Heart left ventricle (tissue), 13 donors: ENCODE results near the gene ANKRD13C.

Experiments
- CTCF ChIP-seq, 12 donors: fragments of 200-600 bp; sonication (generic) in 4 of 12; IDR thresholded peaks; one replicate each; pipeline versions ENCODE4 v1.5.0 to v1.8.0; 2018 to 2022; ENCODE audit warnings: antibody characterized with exemption in 12 of 12, mild to moderate bottlenecking in 5 of 12
- POLR2A ChIP-seq, 2 donors: fragments of 450-650 bp; IDR thresholded peaks; one replicate each; pipeline ENCODE4 v1.6.1; 2017; ENCODE audit warnings: antibody characterized with exemption in 2 of 2, mild to moderate bottlenecking in 2 of 2, moderate library complexity in 2 of 2
- donor health status: ischemic (EF 13 %, LVEDD 7.1; RV severe dilation, severe dysfunction).
- donor health status: DM: no; HTN: yes; CAD: no.
- donor health status: DM: no; HTN: no; CAD: no.
- donor health status: ischemic (EF 25% LVEDD 6.9; RV normal size, moderate dysfunction).
- donor health status: ischemic (EF 25% LVEDD 5.7; RV mildly dilated, moderate dysfunction).
- donor health status: ischemic (EF 35%, LVEDD 5.7; RV mildly dilated, moderate dysfunction).
- donor health status: nonischemic (EF 11% LVEDD 7.7; RV severe dilation, severe dysfunction).
- donor health status: DM: yes; HTN: yes; CAD: no.
- donor health status: PGD.
- donor health status: ischemic (EF 29% LVEDD 5.4; RV normal size, mild dysfunction).
- donor health status: nonischemic (EF 23%, LVEDD 6.1; RV moderate dilation, normal function).

DNA sequence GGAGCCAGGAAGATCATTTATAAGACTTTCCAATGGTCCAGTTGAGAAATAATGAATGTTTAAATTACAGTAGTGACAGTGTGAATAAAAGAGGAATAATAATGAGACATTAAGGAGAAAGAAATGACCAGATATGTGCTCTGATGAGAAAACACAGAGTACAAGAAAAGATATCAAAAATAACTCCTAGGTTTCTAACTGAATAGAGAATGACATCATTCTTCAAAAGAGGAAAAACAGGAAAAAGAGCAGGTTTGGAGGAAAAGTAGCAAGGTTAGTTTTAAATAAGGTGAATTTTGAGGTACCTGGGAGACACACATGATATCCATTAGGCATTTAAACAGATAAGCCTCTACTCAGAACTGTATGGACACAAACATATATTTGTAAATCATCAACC, 55.0 kb downstream of the ANKRD13C start:
- no peak for TF ChIP-seq CTCF (IDR thresholded peaks at IDR 0.05)
- no peak for TF ChIP-seq POLR2A (IDR thresholded peaks at IDR 0.05)
